ENCODE data around the gene STK11IP.
"Not testable (repeated sequence)": the region's sequence is repeated elsewhere in the genome, so short reads cannot be mapped to it uniquely, and the experiment has no call there.

STK11IP gene

GRCh38 chr2:219648963-219649362 is 51.3 kb downstream of the STK11IP start:
- Mint-ChIP-seq H3K27me3 (peaks cover 19% of the 10 kb centered on the region), H3K27ac (no peak overlapping the region), H3K4me3 (no peak overlapping the region), H3K4me1 (no peaks in the 10 kb centered on the region), H3K36me3 (no peaks in the 10 kb centered on the region), H3K9me3 (peaks cover 2% of the 10 kb centered on the region)
- DNase-seq (ENCODE audit: low spot score in 2 of 2), result no peak
- ATAC-seq (ENCODE audit: low read depth), result no peak

GRCh38 chr2:219650426-219651248 is 53.0 kb downstream of the STK11IP start:
- Mint-ChIP-seq H3K4me1 (no peaks in the 10 kb centered on the region), H3K4me3 (no peak overlapping the region), H3K27me3 (peaks cover 14% of the 10 kb centered on the region)

DNA sequence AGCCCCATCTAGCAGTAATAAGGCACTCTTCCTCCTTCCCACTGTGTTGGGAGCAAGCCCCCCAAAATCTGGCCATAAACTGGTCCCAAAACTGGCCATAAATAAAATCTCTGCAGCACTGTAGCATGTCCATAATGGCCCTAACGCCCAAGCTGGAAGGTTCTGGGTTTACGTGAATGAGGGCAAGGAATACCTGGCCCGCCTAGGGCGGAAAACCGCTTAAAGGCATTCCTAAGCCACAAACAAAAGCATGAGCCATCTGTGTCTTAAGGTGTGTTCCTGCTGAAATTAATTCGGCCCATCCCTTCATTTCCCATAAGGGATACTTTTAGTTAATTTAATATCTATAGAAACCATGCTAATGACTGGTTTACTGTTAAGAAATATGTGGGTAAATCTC is 54.0 kb downstream of the STK11IP start:
- H3K27ac Mint-ChIP-seq; H3K4me1 Mint-ChIP-seq; DNase-seq (ENCODE audit: low spot score in 2 of 2); H3K9me3 Mint-ChIP-seq; H3K4me3 Mint-ChIP-seq; H3K36me3 Mint-ChIP-seq; ATAC-seq (ENCODE audit: low read depth): not testable (repeated sequence)
- H3K27me3 Mint-ChIP-seq, result peaks cover 16% of the 10 kb centered on the region

More at GRCh38 chr2:219650426-219651248, 53.0 kb downstream of the STK11IP start:
- H3K36me3 Mint-ChIP-seq, result no peaks in the 10 kb centered on the region
- ATAC-seq (ENCODE audit: low read depth) (no peak), DNase-seq (ENCODE audit: low spot score in 2 of 2) (no peak)
- no peak overlapping the region for H3K27ac Mint-ChIP-seq
- H3K9me3 Mint-ChIP-seq, result peaks cover 2% of the 10 kb centered on the region

- no peak for DNase-seq (ENCODE audit: low spot score in 2 of 2)
- no peaks in the 10 kb centered on the region for H3K36me3 Mint-ChIP-seq
- H3K27ac Mint-ChIP-seq, result no peak overlapping the region
- H3K9me3 Mint-ChIP-seq, result peaks cover 13% of the 10 kb centered on the region
- no peaks in the 10 kb centered on the region for H3K4me1 Mint-ChIP-seq
- ATAC-seq (ENCODE audit: low read depth), result no peak
- H3K27me3 Mint-ChIP-seq, result peaks cover 16% of the 10 kb centered on the region
- H3K4me3 Mint-ChIP-seq, result no peak overlapping the region
Measured at GRCh38 chr2:219656526-219656925, 58.9 kb downstream of the STK11IP start.

DNA sequence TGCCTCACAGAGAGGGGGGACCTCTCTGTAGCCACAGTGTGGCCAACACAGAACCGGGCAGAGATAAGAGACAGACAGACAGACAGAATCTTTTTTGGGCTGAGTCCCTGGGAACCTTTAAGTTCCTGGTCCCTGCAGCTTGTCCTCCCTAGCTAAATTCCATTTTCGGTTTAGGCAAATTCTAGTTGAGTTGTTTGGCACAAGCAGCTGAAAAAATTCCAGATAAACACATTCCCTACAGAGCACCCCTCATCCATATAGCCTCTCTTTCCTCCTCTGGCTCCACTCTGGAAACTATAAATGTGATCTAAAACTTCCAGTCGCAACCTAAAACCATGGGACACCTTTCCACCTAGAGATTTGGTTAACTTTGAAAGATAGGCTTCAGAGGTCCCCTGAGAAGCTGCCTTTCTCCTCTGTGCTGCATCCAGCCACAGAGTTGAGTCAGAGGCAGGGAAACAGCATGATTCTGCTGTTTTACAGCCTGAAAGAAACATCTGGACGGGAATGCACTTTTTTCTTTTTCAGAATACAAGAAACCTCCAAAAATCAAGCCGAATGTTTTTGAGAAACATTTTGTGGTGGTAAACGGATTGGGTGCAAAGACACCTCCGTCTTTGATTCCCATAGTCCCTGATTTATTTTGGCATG is 60.7 kb downstream of the STK11IP start:
- Mint-ChIP-seq H3K9me3 (peaks cover 18% of the 10 kb centered on the region), H3K4me1 (no peaks in the 10 kb centered on the region), H3K27ac (no peak overlapping the region), H3K36me3 (peaks cover 1% of the 10 kb centered on the region), H3K4me3 (no peak overlapping the region), H3K27me3 (peaks cover 17% of the 10 kb centered on the region)
- DNase-seq (ENCODE audit: low spot score in 2 of 2) (no peak), ATAC-seq (ENCODE audit: low read depth) (no peak)

DNA sequence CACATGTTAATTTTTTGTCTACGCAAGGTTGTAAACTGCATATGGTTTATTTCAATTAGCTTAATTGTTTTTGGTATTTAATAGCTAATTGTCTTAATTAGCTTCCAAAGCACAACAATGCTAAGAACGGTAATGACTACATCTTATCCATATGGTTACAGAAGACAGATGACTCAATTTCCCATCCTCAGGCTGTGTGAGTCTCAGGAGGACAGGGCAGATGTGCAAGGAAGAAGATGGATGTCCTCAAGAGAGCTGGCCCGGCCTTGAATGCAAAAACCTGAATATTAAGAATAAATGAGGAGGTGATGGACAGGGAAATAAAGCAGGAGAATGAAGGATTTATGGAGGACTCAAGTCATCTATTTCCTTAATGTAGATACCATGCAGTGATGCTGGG is 61.2 kb downstream of the STK11IP start:
- Mint-ChIP-seq H3K27ac (no peak overlapping the region), H3K36me3 (peaks cover 1% of the 10 kb centered on the region), H3K9me3 (peaks cover 18% of the 10 kb centered on the region), H3K4me3 (no peak overlapping the region), H3K4me1 (no peaks in the 10 kb centered on the region), H3K27me3 (peaks cover 21% of the 10 kb centered on the region)
- ATAC-seq (ENCODE audit: low read depth) (no peak), DNase-seq (ENCODE audit: low spot score in 2 of 2) (no peak)

- no peak for DNase-seq (ENCODE audit: low spot score in 2 of 2)
- H3K36me3 Mint-ChIP-seq, result peaks cover 1% of the 10 kb centered on the region
- no peak for ATAC-seq (ENCODE audit: low read depth)
- no peaks in the 10 kb centered on the region for H3K4me1 Mint-ChIP-seq
- H3K9me3 Mint-ChIP-seq, result peaks cover 17% of the 10 kb centered on the region
- H3K4me3 Mint-ChIP-seq, result no peak overlapping the region
- no peak overlapping the region for H3K27ac Mint-ChIP-seq
- peaks cover 21% of the 10 kb centered on the region for H3K27me3 Mint-ChIP-seq
Measured at GRCh38 chr2:219661197-219661954, 63.7 kb downstream of the STK11IP start.

DNA sequence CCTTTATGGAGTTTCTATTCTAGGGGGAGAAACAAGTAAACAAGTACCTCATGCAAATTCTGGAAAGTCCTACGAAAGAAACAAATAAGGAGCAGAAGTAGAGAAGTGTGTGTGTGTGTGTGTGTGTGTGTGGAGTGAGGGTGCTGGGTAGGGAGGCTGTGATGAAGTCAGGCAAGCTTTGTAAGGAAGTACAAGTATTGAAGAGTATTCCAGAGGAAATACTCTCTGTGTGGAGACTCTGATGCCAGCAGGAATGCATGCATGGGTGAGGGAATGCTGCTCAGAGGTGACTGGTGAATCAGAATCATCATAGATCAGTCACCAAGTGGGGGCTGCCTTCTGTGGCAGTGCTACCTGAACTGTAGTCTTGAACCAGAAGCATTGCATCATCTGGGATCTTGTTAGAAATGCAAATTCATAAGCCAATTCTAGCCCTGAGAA is 64.3 kb downstream of the STK11IP start:
- H3K27ac Mint-ChIP-seq, result no peak overlapping the region
- no peak overlapping the region for H3K4me3 Mint-ChIP-seq
- peaks cover 22% of the 10 kb centered on the region for H3K27me3 Mint-ChIP-seq
- DNase-seq (ENCODE audit: low spot score in 2 of 2) (no peak), ATAC-seq (ENCODE audit: low read depth) (no peak)
- no peaks in the 10 kb centered on the region for H3K4me1 Mint-ChIP-seq
- peaks cover 1% of the 10 kb centered on the region for H3K36me3 Mint-ChIP-seq
- peaks cover 15% of the 10 kb centered on the region for H3K9me3 Mint-ChIP-seq

- H3K4me1 Mint-ChIP-seq, result no peaks in the 10 kb centered on the region
- H3K36me3 Mint-ChIP-seq, result peaks cover 1% of the 10 kb centered on the region
- H3K9me3 Mint-ChIP-seq, result peaks cover 15% of the 10 kb centered on the region
- DNase-seq (ENCODE audit: low spot score in 2 of 2) (no peak), ATAC-seq (ENCODE audit: low read depth) (no peak)
- no peak overlapping the region for H3K4me3 Mint-ChIP-seq
- peaks cover 22% of the 10 kb centered on the region for H3K27me3 Mint-ChIP-seq
- no peak overlapping the region for H3K27ac Mint-ChIP-seq
Measured at GRCh38 chr2:219662566-219662965, 64.9 kb downstream of the STK11IP start.

- peaks cover 1% of the 10 kb centered on the region for H3K36me3 Mint-ChIP-seq
- peaks cover 15% of the 10 kb centered on the region for H3K9me3 Mint-ChIP-seq
- H3K4me1 Mint-ChIP-seq, result no peaks in the 10 kb centered on the region
- no peak overlapping the region for H3K4me3 Mint-ChIP-seq
- DNase-seq (ENCODE audit: low spot score in 2 of 2) (no peak), ATAC-seq (ENCODE audit: low read depth) (no peak)
- H3K27ac Mint-ChIP-seq, result no peak overlapping the region
- H3K27me3 Mint-ChIP-seq, result peaks cover 22% of the 10 kb centered on the region
Measured at GRCh38 chr2:219663116-219663762, 65.6 kb downstream of the STK11IP start.

DNA sequence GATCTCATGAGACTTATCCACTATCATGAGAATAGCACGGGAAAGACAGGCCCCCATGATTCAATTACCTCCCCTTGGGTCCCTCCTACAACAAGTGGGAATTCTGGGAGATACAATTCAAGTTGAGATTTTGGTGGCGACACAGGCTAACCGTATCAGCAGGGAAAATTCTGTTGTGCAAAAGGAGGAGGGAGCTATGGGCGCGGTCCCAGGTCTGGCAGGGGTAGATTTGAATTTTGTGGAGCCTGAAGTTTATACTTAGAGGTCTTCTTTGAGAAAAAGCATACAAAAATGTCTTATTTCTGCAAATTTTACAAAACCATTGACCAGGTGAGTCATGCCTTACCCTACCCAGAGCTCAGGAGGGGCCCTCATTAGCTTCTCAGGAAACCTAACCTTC is 66.4 kb downstream of the STK11IP start:
- H3K27me3 Mint-ChIP-seq, result peaks cover 18% of the 10 kb centered on the region
- ATAC-seq (ENCODE audit: low read depth), result no peak

GRCh38 chr2:219664944-219665343 is 67.3 kb downstream of the STK11IP start:
- Mint-ChIP-seq H3K4me1 (no peaks in the 10 kb centered on the region), H3K36me3 (peaks cover 1% of the 10 kb centered on the region), H3K27me3 (peaks cover 16% of the 10 kb centered on the region), H3K4me3 (no peak overlapping the region), H3K9me3 (peaks cover 15% of the 10 kb centered on the region), H3K27ac (no peak overlapping the region)
- no peak for DNase-seq (ENCODE audit: low spot score in 2 of 2)
- ATAC-seq (ENCODE audit: low read depth), result no peak

More for the DNA sequence above, 66.4 kb downstream of the STK11IP start:
- no peaks in the 10 kb centered on the region for H3K4me1 Mint-ChIP-seq
- H3K27ac Mint-ChIP-seq, result no peak overlapping the region
- peaks cover 1% of the 10 kb centered on the region for H3K36me3 Mint-ChIP-seq
- no peak overlapping the region for H3K4me3 Mint-ChIP-seq
- peaks cover 15% of the 10 kb centered on the region for H3K9me3 Mint-ChIP-seq
- DNase-seq (ENCODE audit: low spot score in 2 of 2), result no peak

DNA sequence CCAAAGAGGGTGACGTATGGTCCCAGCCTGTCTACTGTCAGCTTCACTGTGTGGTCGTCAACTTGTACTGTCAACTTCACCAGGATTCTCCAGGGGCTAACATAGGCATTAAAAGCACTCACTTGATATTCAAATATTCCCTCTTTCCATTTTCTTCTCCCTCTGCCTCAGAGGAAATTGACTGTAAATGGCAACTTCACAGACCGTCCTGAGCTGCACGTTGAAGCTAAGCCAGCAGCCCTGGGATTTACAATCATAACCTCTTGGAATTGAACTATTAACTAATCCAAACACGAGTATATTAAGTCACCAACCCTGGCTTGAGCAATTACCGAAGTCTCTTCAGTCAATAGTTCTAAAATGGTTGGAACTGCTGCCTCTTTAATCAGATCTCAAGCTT is 68.3 kb downstream of the STK11IP start:
- Mint-ChIP-seq H3K36me3 (peaks cover 1% of the 10 kb centered on the region), H3K27ac (no peak overlapping the region), H3K4me1 (no peaks in the 10 kb centered on the region), H3K4me3 (no peak overlapping the region), H3K27me3 (peaks cover 16% of the 10 kb centered on the region), H3K9me3 (peaks cover 10% of the 10 kb centered on the region)
- no peak for ATAC-seq (ENCODE audit: low read depth)
- DNase-seq (ENCODE audit: low spot score in 2 of 2), result no peak
